HG02623 (cell line): ENCODE measurements around the gene ZDHHC6.
"Not testable (repeated sequence)": the region's sequence is repeated elsewhere in the genome, so short reads cannot be mapped to it uniquely, and the experiment has no call there.

Experiments
- ATAC-seq: cut with Tn5 transposase; IDR thresholded peaks from one replicate; pipeline ENCODE4 v1.9.1; 2021; ENCODE audit warnings: moderate library complexity; ENCODE audit not compliant: unreplicated experiment

The ZDHHC6 gene

GRCh38 chr10:112446055-112446854 is 459 bp downstream of the ZDHHC6 start:
- ATAC-seq, result no peak

- no peak for ATAC-seq
These were observed 4.7 kb downstream of the ZDHHC6 start for GRCh38 chr10:112442063-112442462.

GRCh38 chr10:112441520-112441919 is 5.2 kb downstream of the ZDHHC6 start:
- no peak for ATAC-seq

- ATAC-seq, result no peak
These were observed 8.4 kb downstream of the ZDHHC6 start for GRCh38 chr10:112438356-112438755.

- ATAC-seq, result no peak
These were observed 11.6 kb downstream of the ZDHHC6 start for GRCh38 chr10:112434988-112435619.

GRCh38 chr10:112433136-112433535 is 13.6 kb downstream of the ZDHHC6 start:
- ATAC-seq, result no peak

GRCh38 chr10:112429654-112430230 is 17.0 kb downstream of the ZDHHC6 start:
- no peak for ATAC-seq

- peak; percentile 50 for ATAC-seq
These were observed 17.6 kb downstream of the ZDHHC6 start for GRCh38 chr10:112429147-112429546.

- ATAC-seq, result no peak
These were observed 20.6 kb downstream of the ZDHHC6 start for GRCh38 chr10:112426111-112426510.

- ATAC-seq, result no peak
These were observed 22.1 kb downstream of the ZDHHC6 start for GRCh38 chr10:112424651-112425050.

GRCh38 chr10:112421731-112422130 is 25.0 kb downstream of the ZDHHC6 start:
- no peak for ATAC-seq

- ATAC-seq, result no peak
These were observed 34.0 kb downstream of the ZDHHC6 start for GRCh38 chr10:112412696-112413095.

- no peak for ATAC-seq
These were observed 37.0 kb downstream of the ZDHHC6 start for GRCh38 chr10:112409755-112410154.

- ATAC-seq, result no peak
These were observed 37.4 kb downstream of the ZDHHC6 start for GRCh38 chr10:112409299-112409698.

- no peak for ATAC-seq
These were observed 39.0 kb downstream of the ZDHHC6 start for GRCh38 chr10:112407696-112408095.

GRCh38 chr10:112406806-112407205 is 39.9 kb downstream of the ZDHHC6 start:
- ATAC-seq, result not testable (repeated sequence)

- ATAC-seq, result no peak
These were observed 42.1 kb downstream of the ZDHHC6 start for GRCh38 chr10:112404617-112405016.

GRCh38 chr10:112402917-112403316 is 43.8 kb downstream of the ZDHHC6 start:
- ATAC-seq, result no peak

GRCh38 chr10:112397592-112397991 is 49.1 kb downstream of the ZDHHC6 start:
- ATAC-seq, result no peak

GRCh38 chr10:112395809-112396530 is 50.7 kb downstream of the ZDHHC6 start:
- ATAC-seq, result no peak

- no peak for ATAC-seq
These were observed 52.2 kb downstream of the ZDHHC6 start for GRCh38 chr10:112394475-112394875.
